DOHH2 (cell line): ENCODE data around the gene HCRTR1.

ENCODE experiments used
- H3F3A ChIP-seq: fragments of 200-600 bp; sonication (generic), shearing (Covaris generic); 2 replicates; pipeline ENCODE4 v1.6.0; 2016; ENCODE audit warnings: antibody characterized with exemption, mild to moderate bottlenecking; ENCODE audit not compliant: control insufficient read depth, insufficient read depth
- H3K27ac ChIP-seq: fragments of 200-600 bp; sonication (generic); 2 replicates; pipeline ENCODE4 v1.5.1; 2014; ENCODE audit warnings: low read depth, mild to moderate bottlenecking, low read length, moderate library complexity
- H3K27me3 ChIP-seq: fragments of 200-600 bp; sonication (generic); 2 replicates; pipeline ENCODE4 v1.6.1; 2014; ENCODE audit warnings: mild to moderate bottlenecking, low read length, mixed read lengths; ENCODE audit not compliant: control insufficient read depth
- H3K36me3 ChIP-seq: fragments of 200-600 bp; sonication (generic); 2 replicates; pipeline ENCODE4 v1.6.1; 2014; ENCODE audit warnings: mild to moderate bottlenecking, low read length, moderate library complexity, mixed read lengths; ENCODE audit not compliant: control insufficient read depth
- H3K4me1 ChIP-seq: fragments of 200-600 bp; sonication (generic); 2 replicates; pipeline ENCODE4 v1.6.1; 2014; ENCODE audit warnings: mild to moderate bottlenecking, low read length, mixed read lengths; ENCODE audit not compliant: control insufficient read depth
- H3K4me2 ChIP-seq: fragments of 200-600 bp; sonication (generic); 2 replicates; pipeline ENCODE4 v1.6.0; 2014; ENCODE audit warnings: mild to moderate bottlenecking, low read length, moderate library complexity
- H3K4me3 ChIP-seq: fragments of 200-600 bp; sonication (generic); 2 replicates; pipeline ENCODE4 v1.5.1; 2014; ENCODE audit warnings: mild to moderate bottlenecking, low read length, mixed read lengths
- H3K79me2 ChIP-seq: fragments of 200-600 bp; sonication (generic); 2 replicates; pipeline ENCODE4 v1.6.1; 2014; ENCODE audit warnings: mild to moderate bottlenecking, low read length, mixed read lengths; ENCODE audit not compliant: control insufficient read depth
- H3K9me2 ChIP-seq: fragments of 200-600 bp; sonication (generic); replicated peaks from 2 replicates; pipeline ENCODE4 v1.6.1; 2014; ENCODE audit warnings: mild to moderate bottlenecking, low read length, mixed read lengths; ENCODE audit not compliant: control insufficient read depth
- H3K9me3 ChIP-seq: fragments of 200-600 bp; sonication (generic); 2 replicates; pipeline ENCODE4 v1.6.1; 2014; ENCODE audit warnings: antibody characterized with exemption, low read length, mixed read lengths; ENCODE audit not compliant: control insufficient read depth, insufficient read depth
- H4K20me1 ChIP-seq: fragments of 200-600 bp; sonication (generic); 2 replicates; pipeline ENCODE4 v1.6.0; 2014; ENCODE audit warnings: low read depth, mild to moderate bottlenecking, antibody characterized with exemption, low read length, moderate library complexity; ENCODE audit not compliant: control insufficient read depth, insufficient read depth
- EZH2phosphoT487 ChIP-seq: fragments of 200-600 bp; sonication (generic); IDR thresholded peaks from 2 replicates; pipeline ENCODE4 v1.6.1; 2017; ENCODE audit warnings: borderline replicate concordance, mild to moderate bottlenecking, antibody characterized with exemption, low read length, moderate library complexity, mixed read lengths
- TF ChIP-seq, protein P1 (sequence below): fragments of 200-600 bp; sonication (generic); IDR thresholded peaks from one replicate; pipeline ENCODE4 v1.5.1; 2014; ENCODE audit warnings: antibody characterized with exemption, mild to moderate bottlenecking, low read depth, low read length; ENCODE audit not compliant: poor library complexity, severe bottlenecking

The HCRTR1 gene

DNA sequence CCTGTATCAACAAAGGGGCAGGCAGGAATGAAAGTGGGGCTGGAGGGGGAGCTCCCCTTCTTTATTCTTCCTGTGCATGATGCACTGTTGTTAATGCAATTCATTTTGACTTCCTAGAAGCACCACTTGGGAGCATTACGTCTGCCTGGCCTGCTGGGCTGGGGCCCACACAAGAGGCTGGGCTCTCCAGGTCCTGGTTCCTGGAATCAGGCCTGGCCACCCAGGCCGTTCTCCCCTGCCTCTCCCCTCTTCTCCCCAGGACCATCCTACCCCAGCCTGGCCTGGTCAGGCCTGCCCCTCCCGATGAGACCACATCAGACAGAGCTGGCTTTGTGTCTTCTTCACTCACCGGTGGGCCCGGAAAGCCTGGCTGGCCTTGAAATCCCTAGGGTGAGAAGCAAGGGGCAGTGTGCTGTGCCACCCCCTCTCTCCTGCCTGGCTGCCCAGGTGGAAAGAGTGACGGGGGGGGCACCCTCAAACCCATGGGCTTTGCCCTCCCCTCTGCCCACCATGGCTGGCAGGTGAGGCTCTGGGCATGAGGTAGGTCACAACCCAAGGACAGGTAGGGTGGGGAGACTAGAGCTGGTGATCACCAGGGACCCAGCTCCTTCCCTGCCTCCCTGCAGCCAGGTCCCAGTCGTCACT is 47.9 kb downstream of the HCRTR1 start:
- no peaks in the 10 kb centered on the region for H3K79me2 ChIP-seq
- no peak overlapping the region for H3K4me3 ChIP-seq
- H3K36me3 ChIP-seq: no peaks in the 10 kb centered on the region
- TF ChIP-seq, protein P1, sequence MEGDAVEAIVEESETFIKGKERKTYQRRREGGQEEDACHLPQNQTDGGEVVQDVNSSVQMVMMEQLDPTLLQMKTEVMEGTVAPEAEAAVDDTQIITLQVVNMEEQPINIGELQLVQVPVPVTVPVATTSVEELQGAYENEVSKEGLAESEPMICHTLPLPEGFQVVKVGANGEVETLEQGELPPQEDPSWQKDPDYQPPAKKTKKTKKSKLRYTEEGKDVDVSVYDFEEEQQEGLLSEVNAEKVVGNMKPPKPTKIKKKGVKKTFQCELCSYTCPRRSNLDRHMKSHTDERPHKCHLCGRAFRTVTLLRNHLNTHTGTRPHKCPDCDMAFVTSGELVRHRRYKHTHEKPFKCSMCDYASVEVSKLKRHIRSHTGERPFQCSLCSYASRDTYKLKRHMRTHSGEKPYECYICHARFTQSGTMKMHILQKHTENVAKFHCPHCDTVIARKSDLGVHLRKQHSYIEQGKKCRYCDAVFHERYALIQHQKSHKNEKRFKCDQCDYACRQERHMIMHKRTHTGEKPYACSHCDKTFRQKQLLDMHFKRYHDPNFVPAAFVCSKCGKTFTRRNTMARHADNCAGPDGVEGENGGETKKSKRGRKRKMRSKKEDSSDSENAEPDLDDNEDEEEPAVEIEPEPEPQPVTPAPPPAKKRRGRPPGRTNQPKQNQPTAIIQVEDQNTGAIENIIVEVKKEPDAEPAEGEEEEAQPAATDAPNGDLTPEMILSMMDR: no peak
- no peak for TF ChIP-seq EZH2phosphoT487
- no peak overlapping the region for H3K27ac ChIP-seq
- H3K9me3 ChIP-seq: no peaks in the 10 kb centered on the region
- H3F3A ChIP-seq: no peaks in the 10 kb centered on the region
- H3K27me3 ChIP-seq: peaks cover 33% of the 10 kb centered on the region
- H3K4me1 ChIP-seq: no peaks in the 10 kb centered on the region
- no peaks in the 10 kb centered on the region for H3K9me2 ChIP-seq
- H3K4me2 ChIP-seq: no peak overlapping the region
- no peaks in the 10 kb centered on the region for H4K20me1 ChIP-seq

DNA sequence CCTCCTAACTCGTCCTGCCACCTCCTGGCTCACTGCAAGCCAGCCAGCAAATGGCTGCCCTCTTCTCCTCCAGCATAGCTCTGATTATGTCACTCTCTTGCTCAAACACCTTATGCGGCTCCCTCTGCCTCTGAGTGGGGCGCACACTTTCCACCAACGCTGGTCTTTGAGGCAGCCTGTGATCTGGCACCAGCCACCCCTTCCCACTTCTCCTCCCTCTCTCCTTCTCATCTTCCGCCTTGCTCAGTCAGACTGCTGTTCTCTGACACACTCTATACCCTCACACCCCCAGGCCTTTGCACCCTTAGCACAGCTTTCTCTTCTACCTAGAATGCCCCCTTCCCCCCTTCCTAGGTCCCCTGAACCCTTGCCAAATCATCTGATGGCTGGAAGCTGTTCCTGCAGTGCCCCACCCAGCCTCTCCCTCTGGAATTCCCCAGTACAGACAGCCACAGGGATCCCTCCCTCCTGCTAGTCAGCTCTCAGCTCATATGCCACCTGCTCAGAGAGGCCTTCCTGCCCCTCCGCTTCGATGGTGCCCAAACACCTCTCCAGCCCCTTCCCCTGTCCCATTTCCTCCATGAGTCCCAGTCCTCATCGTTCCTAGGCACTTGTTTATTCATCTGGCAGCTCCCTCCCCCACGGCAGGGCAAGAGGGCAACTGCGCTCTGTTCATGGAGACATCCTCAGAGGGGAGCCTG is 48.9 kb downstream of the HCRTR1 start:
- no peaks in the 10 kb centered on the region for H3F3A ChIP-seq
- H3K4me3 ChIP-seq: no peak overlapping the region
- peaks cover 42% of the 10 kb centered on the region for H3K27me3 ChIP-seq
- no peaks in the 10 kb centered on the region for H3K9me3 ChIP-seq
- no peaks in the 10 kb centered on the region for H3K79me2 ChIP-seq
- no peak overlapping the region for H3K4me2 ChIP-seq
- no peaks in the 10 kb centered on the region for H3K36me3 ChIP-seq
- no peaks in the 10 kb centered on the region for H4K20me1 ChIP-seq
- no peaks in the 10 kb centered on the region for H3K9me2 ChIP-seq
- TF ChIP-seq, protein P1: no peak
- no peak for TF ChIP-seq EZH2phosphoT487
- no peak overlapping the region for H3K27ac ChIP-seq
- no peaks in the 10 kb centered on the region for H3K4me1 ChIP-seq

DNA sequence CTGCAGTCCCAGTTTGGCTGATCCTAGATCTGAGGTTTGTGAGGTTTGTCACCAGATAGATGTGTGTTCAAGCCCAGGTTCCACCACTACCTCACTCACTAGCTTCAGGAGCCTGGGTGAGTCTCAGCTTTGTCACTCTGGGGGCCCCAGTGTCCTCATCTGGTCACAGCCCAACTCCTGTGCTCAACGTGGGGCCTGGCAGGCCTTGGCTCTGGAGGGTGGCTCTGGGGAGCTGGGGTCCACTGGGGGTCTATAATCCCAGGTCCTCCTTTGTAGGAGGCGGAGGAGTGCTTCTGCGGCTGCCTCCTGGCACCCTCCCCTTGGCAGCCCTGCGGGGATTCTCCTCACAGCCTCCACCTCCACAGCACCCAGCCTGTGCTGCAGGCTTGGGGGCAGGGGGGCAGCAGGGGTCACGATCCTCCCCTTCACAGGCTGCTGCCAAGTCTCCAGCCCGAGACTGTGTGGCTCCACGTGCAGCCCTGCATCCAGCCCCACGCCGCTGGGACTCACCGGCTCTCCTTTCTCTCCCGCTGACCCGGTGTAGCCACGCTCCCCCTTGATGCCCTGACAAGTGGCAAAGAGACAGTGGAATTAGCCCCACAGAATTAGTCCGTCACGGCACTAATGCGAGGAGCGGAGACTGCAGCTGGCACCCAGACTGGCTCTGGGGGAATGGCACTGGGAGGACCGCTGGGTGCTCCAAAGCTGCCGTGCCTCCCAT is 49.7 kb downstream of the HCRTR1 start:
- Histone ChIP-seq H3K27me3 (peaks cover 45% of the 10 kb centered on the region), H3K4me3 (no peak overlapping the region), H3K9me3 (no peaks in the 10 kb centered on the region), H3K36me3 (no peaks in the 10 kb centered on the region), H4K20me1 (no peaks in the 10 kb centered on the region), H3F3A (no peaks in the 10 kb centered on the region), H3K4me1 (no peaks in the 10 kb centered on the region), H3K79me2 (no peaks in the 10 kb centered on the region), H3K27ac (no peak overlapping the region), H3K4me2 (no peak overlapping the region), H3K9me2 (no peaks in the 10 kb centered on the region)
- TF ChIP-seq, protein P1: no peak
- no peak for TF ChIP-seq EZH2phosphoT487
